Astrocyte (in vitro differentiated cells and primary cell): ENCODE measurements around the gene DUSP6. TPM values are rescaled to one million over a fixed set of nuclear protein-coding genes. Genes with fewer than 3 reads are reported as not detected.
A peak's percentile ranks its signal among the peaks of the same experiment; 100 is the strongest.

Source experiments
- DNase-seq: peaks from one replicate; pipeline ENCODE4 v3.0.0-alpha.2; 2010; ENCODE audit warnings: low read depth
- FAIRE-seq: peaks from 2 replicates; lab custom pipeline; 2011; peaks lifted over from hg19 to GRCh38; lab: Jason Lieb, UNC
- H2AFZ ChIP-seq: 2 replicates; pipeline ENCODE4 v1.6.0; 2012; ENCODE audit warnings: low read depth, low read length, inconsistent platforms
- H3K27ac ChIP-seq: 2 replicates; pipeline ENCODE4 v1.5.1; 2011; ENCODE audit warnings: low read depth, low read length, inconsistent platforms
- H3K27me3 ChIP-seq: 2 replicates; pipeline ENCODE4 v1.6.0; 2011; ENCODE audit warnings: low read length, inconsistent platforms; ENCODE audit not compliant: insufficient read depth
- H3K36me3 ChIP-seq: 2 replicates; pipeline ENCODE4 v1.5.1; 2011; ENCODE audit warnings: low read length, inconsistent platforms; ENCODE audit not compliant: insufficient read depth
- H3K4me1 ChIP-seq: 2 replicates; pipeline ENCODE4 v1.5.1; 2011; ENCODE audit warnings: low read length, inconsistent platforms; ENCODE audit not compliant: insufficient read depth
- H3K4me2 ChIP-seq: 2 replicates; pipeline ENCODE4 v1.6.0; 2012; ENCODE audit warnings: low read length, inconsistent platforms
- H3K4me3 ChIP-seq: 2 replicates; pipeline ENCODE4 v1.5.1; 2011; ENCODE audit warnings: low read depth, mild to moderate bottlenecking, low read length, inconsistent platforms; ENCODE audit not compliant: insufficient read depth
- H3K79me2 ChIP-seq: 2 replicates; pipeline ENCODE4 v1.6.0; 2012; ENCODE audit warnings: mild to moderate bottlenecking, low read length, inconsistent platforms; ENCODE audit not compliant: insufficient read depth
- H3K9ac ChIP-seq: 2 replicates; pipeline ENCODE4 v1.6.0; 2012; ENCODE audit warnings: mild to moderate bottlenecking, low read length, inconsistent platforms
- H3K9me3 ChIP-seq: 2 replicates; pipeline ENCODE4 v1.5.1; 2012; ENCODE audit warnings: low read depth, mild to moderate bottlenecking, low read length, inconsistent platforms; ENCODE audit not compliant: insufficient read depth
- H4K20me1 ChIP-seq: 2 replicates; pipeline ENCODE4 v1.6.0; 2012; ENCODE audit warnings: low read length, inconsistent platforms; ENCODE audit not compliant: insufficient read depth
- H3K27ac Mint-ChIP-seq: one replicate; pipeline ENCODE4 v1.8.0; 2021; ENCODE audit warnings: mild to moderate bottlenecking, mixed read lengths; ENCODE audit not compliant: unreplicated experiment
- H3K27me3 Mint-ChIP-seq: one replicate; pipeline ENCODE4 v1.8.0; 2021; ENCODE audit warnings: low read depth, mixed read lengths; ENCODE audit not compliant: unreplicated experiment
- H3K36me3 Mint-ChIP-seq: one replicate; pipeline ENCODE4 v1.8.0; 2021; ENCODE audit warnings: low read depth, mixed read lengths; ENCODE audit not compliant: unreplicated experiment
- H3K4me1 Mint-ChIP-seq: one replicate; pipeline ENCODE4 v1.8.0; 2021; ENCODE audit warnings: low read depth, mixed read lengths; ENCODE audit not compliant: unreplicated experiment
- H3K4me3 Mint-ChIP-seq: one replicate; pipeline ENCODE4 v1.8.0; 2021; ENCODE audit warnings: mild to moderate bottlenecking, moderate library complexity, mixed read lengths; ENCODE audit not compliant: unreplicated experiment
- H3K9me3 Mint-ChIP-seq: one replicate; pipeline ENCODE4 v1.8.0; 2021; ENCODE audit warnings: mild to moderate bottlenecking, mixed read lengths; ENCODE audit not compliant: unreplicated experiment
- CTCF ChIP-seq: IDR thresholded peaks from 2 replicates; pipeline ENCODE4 v1.5.1; 2011; ENCODE audit warnings: low read depth, mild to moderate bottlenecking, inconsistent platforms, low read length, moderate library complexity; ENCODE audit not compliant: insufficient read depth
- EZH2 ChIP-seq: IDR thresholded peaks from 2 replicates; pipeline ENCODE4 v1.6.1; 2012; ENCODE audit warnings: mild to moderate bottlenecking, low read length, inconsistent platforms; ENCODE audit not compliant: insufficient read depth
- total RNA-seq: library from RNA; stranded (reverse); gene quantifications from 2 replicates; pipeline ENCODE4 v1.2.1, GENCODE V29; 2021

DUSP6 gene
- total RNA-seq, 1 donor from 2014 or later: 63.0 TPM

DNA sequence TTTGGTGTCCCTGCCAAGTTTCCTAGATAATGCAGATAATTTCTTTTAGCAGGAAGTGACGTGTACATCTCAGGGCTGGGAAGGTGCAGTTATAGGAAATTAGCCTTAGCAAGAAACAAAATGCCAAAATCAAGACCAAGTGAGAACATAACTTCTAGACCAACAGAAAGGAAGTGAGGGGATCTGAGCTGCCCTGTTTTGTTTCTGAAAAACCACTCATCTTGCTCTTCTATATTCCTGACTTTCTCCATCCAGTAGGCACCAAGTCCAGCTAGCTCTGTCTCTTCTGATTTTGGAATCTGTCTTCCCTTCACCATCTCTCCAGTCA, 23.9 kb upstream of the DUSP6 start:
- Mint-ChIP-seq H3K4me1 (peaks cover 44% of the 10 kb centered on the region), H3K36me3 (no peaks in the 10 kb centered on the region), H3K9me3 (no peaks in the 10 kb centered on the region), H3K27me3 (no peaks in the 10 kb centered on the region), H3K27ac (peak overlapping the region; percentile 70), H3K4me3 (no peak overlapping the region)
- Histone ChIP-seq H3K36me3 (no peaks in the 10 kb centered on the region), H4K20me1 (no peaks in the 10 kb centered on the region), H3K4me2 (peak overlapping the region; percentile 24), H3K9ac (no peak overlapping the region), H2AFZ (no peak overlapping the region), H3K27me3 (no peaks in the 10 kb centered on the region), H3K9me3 (no peaks in the 10 kb centered on the region), H3K4me1 (peaks cover 34% of the 10 kb centered on the region), H3K4me3 (no peak overlapping the region), H3K79me2 (no peaks in the 10 kb centered on the region), H3K27ac (peak overlapping the region; percentile 8)
- FAIRE-seq: no peak
- DNase-seq: no peak
- TF ChIP-seq EZH2: no peak
- no peak for TF ChIP-seq CTCF

GRCh38 chr12:89373763-89374572, 21.7 kb upstream of the DUSP6 start:
- no peaks in the 10 kb centered on the region for H3K9me3 ChIP-seq
- peaks cover 62% of the 10 kb centered on the region for H3K4me1 Mint-ChIP-seq
- H3K9ac ChIP-seq: peak overlapping the region; percentile 7
- H3K27me3 Mint-ChIP-seq: no peaks in the 10 kb centered on the region
- H3K4me3 ChIP-seq: no peak overlapping the region
- no peaks in the 10 kb centered on the region for H3K36me3 Mint-ChIP-seq
- no peaks in the 10 kb centered on the region for H3K79me2 ChIP-seq
- H3K9me3 Mint-ChIP-seq: no peaks in the 10 kb centered on the region
- H3K27ac ChIP-seq: peak overlapping the region; percentile 49
- no peak for TF ChIP-seq EZH2
- no peak for TF ChIP-seq CTCF
- no peak overlapping the region for H3K4me3 Mint-ChIP-seq
- peaks cover 44% of the 10 kb centered on the region for H3K4me1 ChIP-seq
- DNase-seq (peak; percentile 92), FAIRE-seq (no peak)
- no peaks in the 10 kb centered on the region for H3K27me3 ChIP-seq
- H3K36me3 ChIP-seq: no peaks in the 10 kb centered on the region
- H4K20me1 ChIP-seq: no peaks in the 10 kb centered on the region
- H3K27ac Mint-ChIP-seq: peak overlapping the region; percentile 50
- peak overlapping the region; percentile 61 for H3K4me2 ChIP-seq
- H2AFZ ChIP-seq: no peak overlapping the region
